ENCODE data around the gene ATOH8. TPM values are rescaled to one million over a fixed set of nuclear protein-coding genes. Genes with fewer than 3 reads are reported as not detected.

Gene ATOH8
- total RNA-seq, 3 donors from 2014 or later: 20.8 to 167 (median 46.2) TPM

- Histone ChIP-seq H3K4me1 (peaks cover 0 to 4% of the 10 kb centered on the region in 2 donors), H3K9me3 (no peaks in the 10 kb centered on the region), H3K27ac (peak overlapping the region in 1 of 2 donors; percentile 5), H3K4me3 (no peak overlapping the region), H3K36me3 (no peaks in the 10 kb centered on the region), H3K27me3 (peaks cover 0 to 27% of the 10 kb centered on the region in 2 donors)
- DNase-seq (ENCODE audit: low spot score in 2 of 2): peak; percentile 62 to 72
- intact Hi-C loops (cut with DNase I; ENCODE audit: low total_unique reads): loop anchor here (5.0 kb wide), 1 partner anchor 839 kb away; no protein-coding TSS in a partner anchor
- TF ChIP-seq POLR2A (IDR thresholded peaks at IDR 0.05) (no peak), CTCF (IDR thresholded peaks at IDR 0.05) (peak; percentile 61 to 74 (median 71))
Observed at GRCh38 chr2:85750587-85751575, 2.9 kb upstream of the ATOH8 start.

GRCh38 chr2:85751627-85752026 is 2.2 kb upstream of the ATOH8 start:
- intact Hi-C loops (cut with DNase I; ENCODE audit: low total_unique reads): loop anchor here (5.0 kb wide), 1 partner anchor 839 kb away; no protein-coding TSS in a partner anchor
- no peak for DNase-seq (ENCODE audit: low spot score in 2 of 2)
- Histone ChIP-seq H3K36me3 (no peaks in the 10 kb centered on the region), H3K27me3 (peaks cover 0 to 27% of the 10 kb centered on the region in 2 donors), H3K9me3 (no peaks in the 10 kb centered on the region), H3K27ac (no peak overlapping the region), H3K4me3 (no peak overlapping the region), H3K4me1 (peaks cover 0 to 4% of the 10 kb centered on the region in 2 donors)
- no peak for TF ChIP-seq CTCF (IDR thresholded peaks at IDR 0.05)
- TF ChIP-seq POLR2A (IDR thresholded peaks at IDR 0.05): no peak
- no peak for TF ChIP-seq POLR2AphosphoS5 (IDR thresholded peaks at IDR 0.05)

- intact Hi-C loops (cut with DNase I; ENCODE audit: low total_unique reads): loop anchor here (5.0 kb wide), 1 partner anchor 841 kb away; no protein-coding TSS in a partner anchor
- peak overlapping the region; percentile 71 to 99 (median 77) for H3K4me3 ChIP-seq
- H3K4me1 ChIP-seq: peaks cover 0 to 4% of the 10 kb centered on the region in 2 donors
- TF ChIP-seq CTCF (IDR thresholded peaks at IDR 0.05) (no peak), POLR2A (IDR thresholded peaks at IDR 0.05) (no peak), POLR2AphosphoS5 (IDR thresholded peaks at IDR 0.05) (no peak)
- no peak for DNase-seq (ENCODE audit: low spot score in 2 of 2)
- peak overlapping the region; percentile 54 to 81 for H3K27ac ChIP-seq
- H3K9me3 ChIP-seq: no peaks in the 10 kb centered on the region
- H3K27me3 ChIP-seq: peaks cover 0 to 27% of the 10 kb centered on the region in 2 donors
- no peaks in the 10 kb centered on the region for H3K36me3 ChIP-seq
Observed at GRCh38 chr2:85753035-85753524, 711 bp upstream of the ATOH8 start.

GRCh38 chr2:85754313-85755095 is 713 bp downstream of the ATOH8 start:
- H3K4me3 ChIP-seq: peak overlapping the region; percentile 71 to 99 (median 77)
- peak overlapping the region; percentile 54 to 81 for H3K27ac ChIP-seq
- no peaks in the 10 kb centered on the region for H3K36me3 ChIP-seq
- TF ChIP-seq CTCF (IDR thresholded peaks at IDR 0.05) (peak in 1 of 3 donors; percentile 15), POLR2AphosphoS5 (IDR thresholded peaks at IDR 0.05) (no peak)
- peaks cover 0 to 4% of the 10 kb centered on the region in 2 donors for H3K4me1 ChIP-seq
- no peaks in the 10 kb centered on the region for H3K9me3 ChIP-seq
- DNase-seq (ENCODE audit: low spot score in 2 of 2): no peak
- H3K27me3 ChIP-seq: peaks cover 0 to 27% of the 10 kb centered on the region in 2 donors
- intact Hi-C loops (cut with DNase I; ENCODE audit: low total_unique reads): loop anchor here (1.0 to 5.0 kb wide), 3 partner anchors 19 to 842 kb away; no protein-coding TSS in a partner anchor
